Measurements from ENCODE around the gene SOX11. TPM values are rescaled to one million over a fixed set of nuclear protein-coding genes. Genes with fewer than 3 reads are reported as not detected.

SOX11 gene
- total and polyA plus RNA-seq, 3 donors from 2014 or later: 0.05 to 0.08 (median 0.06) TPM

DNA sequence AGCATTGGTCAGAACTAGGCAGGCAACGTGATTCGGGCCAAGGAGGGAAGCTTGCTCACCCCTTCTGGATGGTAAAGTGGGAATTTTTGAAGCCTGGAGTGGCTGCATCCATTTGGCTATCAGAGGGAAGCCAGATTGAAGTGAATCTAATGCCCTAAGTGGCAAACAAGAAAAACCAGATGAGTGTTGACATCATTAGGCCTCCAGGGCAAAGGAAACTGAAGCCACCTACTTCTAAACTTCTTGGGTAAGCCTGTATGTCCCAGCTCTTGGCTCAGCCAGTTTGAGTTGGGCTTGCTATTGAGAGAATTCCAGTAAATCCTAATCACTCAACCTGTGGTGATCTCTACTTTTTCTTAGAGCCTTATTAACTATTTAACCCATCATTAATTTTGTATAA lies 20.9 kb downstream of the SOX11 start:
- Histone ChIP-seq H3K4me3 (no peak overlapping the region), H3K9me3 (no peaks in the 10 kb centered on the region), H3K27ac (no peak overlapping the region), H3K27me3 (no peaks in the 10 kb centered on the region), H3K36me3 (ENCODE audit: low read depth, missing control alignments) (no peaks in the 10 kb centered on the region), H3K4me1 (no peaks in the 10 kb centered on the region)
- no peak for DNase-seq
- TF ChIP-seq POLR2A (IDR thresholded peaks at IDR 0.05) (no peak), CTCF (IDR thresholded peaks at IDR 0.05) (no peak)
- intact Hi-C loops (cut with DNase I; ENCODE audit: low total_unique reads): no loop called here
- 68 to 79% methylated on average over 2 of the region's 2 CpGs for WGBS, 2 donors

GRCh38 chr2:5719629-5720334 lies 27.6 kb downstream of the SOX11 start:
- intact Hi-C loops (cut with DNase I; ENCODE audit: low total_unique reads): no loop called here
- DNase-seq: no peak
- Histone ChIP-seq H3K4me1 (no peaks in the 10 kb centered on the region), H3K4me3 (no peak overlapping the region), H3K9me3 (no peaks in the 10 kb centered on the region), H3K36me3 (ENCODE audit: low read depth, missing control alignments) (no peaks in the 10 kb centered on the region), H3K27me3 (no peaks in the 10 kb centered on the region), H3K27ac (no peak overlapping the region)
- TF ChIP-seq POLR2A (IDR thresholded peaks at IDR 0.05) (no peak), CTCF (IDR thresholded peaks at IDR 0.05) (no peak)
- 76 to 95% methylated on average over 4 of the region's 4 CpGs for WGBS, 2 donors

GRCh38 chr2:5720426-5720825 lies 28.2 kb downstream of the SOX11 start:
- intact Hi-C loops (cut with DNase I; ENCODE audit: low total_unique reads): no loop called here
- Histone ChIP-seq H3K27ac (no peak overlapping the region), H3K4me1 (no peaks in the 10 kb centered on the region), H3K9me3 (no peaks in the 10 kb centered on the region), H3K36me3 (ENCODE audit: low read depth, missing control alignments) (no peaks in the 10 kb centered on the region), H3K27me3 (no peaks in the 10 kb centered on the region), H3K4me3 (no peak overlapping the region)
- TF ChIP-seq CTCF (IDR thresholded peaks at IDR 0.05) (no peak), POLR2A (IDR thresholded peaks at IDR 0.05) (no peak)
- 77 to 78% methylated on average over 7 of the region's 7 CpGs for WGBS, 2 donors
- no peak for DNase-seq

GRCh38 chr2:5722236-5722635 lies 30.1 kb downstream of the SOX11 start:
- H3K9me3 ChIP-seq: no peaks in the 10 kb centered on the region
- no peaks in the 10 kb centered on the region for H3K4me1 ChIP-seq
- no peak overlapping the region for H3K4me3 ChIP-seq
- H3K27ac ChIP-seq: no peak overlapping the region
- intact Hi-C loops (cut with DNase I; ENCODE audit: low total_unique reads): no loop called here
- 90 to 94% methylated on average over 5 of the region's 5 CpGs for WGBS, 2 donors
- no peaks in the 10 kb centered on the region for H3K27me3 ChIP-seq
- DNase-seq: no peak
- no peaks in the 10 kb centered on the region for H3K36me3 ChIP-seq (ENCODE audit: low read depth, missing control alignments)
- TF ChIP-seq CTCF (IDR thresholded peaks at IDR 0.05) (no peak), POLR2A (IDR thresholded peaks at IDR 0.05) (no peak)

Data from testis (tissue), 3 donors.